IMR-90 (cell line): ENCODE results near the gene RNF11. TPM values are rescaled to one million over a fixed set of nuclear protein-coding genes. Genes with fewer than 3 reads are reported as not detected.

Experiments
- ATAC-seq: fragments of 200-7000 bp; cut with Tn5 transposase; 2 replicates; pipeline ENCODE4 v1.9.1; 2020; ENCODE audit warnings: low read depth, mild to moderate bottlenecking, moderate library complexity
- BruUV-seq: library from RNA; stranded (reverse); fragments of 400-500 nt; replicated peaks from 2 replicates; lab custom pipeline; 2021; lab: Mats Ljungman, UMichigan
- CTCF ChIA-PET: fragments of 300-600 bp; formaldehyde crosslinking; extraction: SDS; loops from one replicate; lab custom pipeline; 2021; ENCODE audit warnings: antibody characterized with exemption; lab: Yijun Ruan, JAX
- POLR2A ChIA-PET: fragments of 300-600 bp; sonication (Branson Sonifier 250); formaldehyde crosslinking; loops from one replicate; lab custom pipeline; 2022; ENCODE audit warnings: antibody characterized with exemption; ENCODE audit not compliant: unreplicated experiment; lab: Charles Lee
- DNase-seq: peaks from one replicate; pipeline ENCODE4 v3.0.0; 2013
- H2AFZ ChIP-seq: replicated peaks from 2 replicates; pipeline ENCODE3; 2013; ENCODE audit warnings: low read length, mild to moderate bottlenecking; ENCODE audit not compliant: poor library complexity
- H2AK5ac ChIP-seq: 2 replicates; pipeline ENCODE4 v1.6.1; 2013; ENCODE audit warnings: low read depth, low read length, inconsistent platforms
- H2AK9ac ChIP-seq: replicated peaks from 2 replicates; pipeline ENCODE3; 2013; ENCODE audit warnings: mild to moderate bottlenecking, low read depth, low read length, moderate library complexity; ENCODE audit not compliant: poor library complexity
- H2BK120ac ChIP-seq: 2 replicates; pipeline ENCODE4 v1.6.1; 2013; ENCODE audit warnings: low read depth, low read length, inconsistent platforms
- H2BK15ac ChIP-seq: 3 replicates; pipeline ENCODE4 v1.6.1; 2013; ENCODE audit warnings: low read depth, low read length, inconsistent platforms
- H2BK20ac ChIP-seq: 2 replicates; pipeline ENCODE4 v1.6.1; 2013; ENCODE audit warnings: low read depth, mild to moderate bottlenecking, inconsistent platforms, low read length, moderate library complexity
- H2BK5ac ChIP-seq: 2 replicates; pipeline ENCODE4 v1.6.1; 2013; ENCODE audit warnings: mild to moderate bottlenecking, low read depth, low read length, inconsistent platforms; ENCODE audit not compliant: poor library complexity, severe bottlenecking
- H3K14ac ChIP-seq: replicated peaks from 2 replicates; pipeline ENCODE4 v1.6.1; 2013; ENCODE audit warnings: low read depth, low read length, inconsistent platforms
- H3K18ac ChIP-seq: 2 replicates; pipeline ENCODE4 v1.6.1; 2013; ENCODE audit warnings: low read depth, low read length, control low read depth
- H3K23ac ChIP-seq: 2 replicates; pipeline ENCODE4 v1.6.1; 2013; ENCODE audit warnings: low read depth, low read length, inconsistent platforms
- H3K27ac ChIP-seq: 2 replicates; pipeline ENCODE4 v1.5.1; 2013; ENCODE audit warnings: mild to moderate bottlenecking, control low read depth, low read length; ENCODE audit not compliant: insufficient read depth
- H3K27me3 ChIP-seq: 2 replicates; pipeline ENCODE4 v1.6.1; 2013; ENCODE audit warnings: low read length; ENCODE audit not compliant: control insufficient read depth, insufficient read depth
- H3K36me3 ChIP-seq: 2 replicates; pipeline ENCODE4 v1.6.1; 2013; ENCODE audit warnings: low read length, mixed read lengths; ENCODE audit not compliant: control insufficient read depth, insufficient read depth
- H3K4ac ChIP-seq: 2 replicates; pipeline ENCODE4 v1.6.1; 2013; ENCODE audit warnings: low read depth, low read length, inconsistent platforms
- H3K4me1 ChIP-seq: 2 replicates; pipeline ENCODE4 v1.6.1; 2013; ENCODE audit warnings: low read length, mixed read lengths; ENCODE audit not compliant: control insufficient read depth, insufficient read depth
- H3K4me2 ChIP-seq: 2 replicates; pipeline ENCODE4 v1.6.1; 2013; ENCODE audit warnings: low read depth, mild to moderate bottlenecking, control low read depth, low read length, moderate library complexity
- H3K4me3 ChIP-seq: 2 replicates; pipeline ENCODE4 v1.5.1; 2013; ENCODE audit warnings: low read depth, mild to moderate bottlenecking, control low read depth, low read length, moderate library complexity; ENCODE audit not compliant: insufficient read depth
- H3K56ac ChIP-seq: 2 replicates; pipeline ENCODE4 v1.6.1; 2013; ENCODE audit warnings: low read length, inconsistent platforms; ENCODE audit not compliant: insufficient read depth; ENCODE audit errors: extremely low read depth
- H3K79me1 ChIP-seq, 2 experiments: 2 replicates each; pipeline ENCODE4 v1.6.1; 2013; ENCODE audit warnings: low read length in 2 of 2, inconsistent platforms in 1 of 2, low read depth in 1 of 2
- H3K9ac ChIP-seq: 2 replicates; pipeline ENCODE4 v1.6.1; 2013; ENCODE audit warnings: low read depth, low read length, control low read depth
- H3K9me1 ChIP-seq: 2 replicates; pipeline ENCODE4 v1.6.1; 2013; ENCODE audit warnings: low read length, inconsistent platforms; ENCODE audit not compliant: insufficient read depth
- H3K9me3 ChIP-seq: 2 replicates; pipeline ENCODE4 v1.6.1; 2013; ENCODE audit warnings: low read length; ENCODE audit not compliant: control insufficient read depth, insufficient read depth
- H4K20me1 ChIP-seq: 2 replicates; pipeline ENCODE4 v1.6.1; 2013; ENCODE audit warnings: low read length, inconsistent platforms; ENCODE audit not compliant: insufficient read depth
- H4K5ac ChIP-seq: 2 replicates; pipeline ENCODE4 v1.6.1; 2013; ENCODE audit warnings: mild to moderate bottlenecking, low read depth, low read length, control low read depth
- H4K8ac ChIP-seq, 2 experiments: 2 replicates each; pipeline ENCODE4 v1.6.1; 2013; ENCODE audit warnings: low read depth in 2 of 2, low read length in 2 of 2, control low read depth in 1 of 2, inconsistent platforms in 1 of 2
- H4K91ac ChIP-seq: 2 replicates; pipeline ENCODE4 v1.6.1; 2013; ENCODE audit warnings: low read depth, low read length, inconsistent platforms; ENCODE audit not compliant: insufficient read depth
- CHD1 ChIP-seq: IDR thresholded peaks from 2 replicates; pipeline ENCODE4 v1.6.1; 2012; ENCODE audit warnings: low read depth, low read length, improper control_type of control experiment
- ELK1 ChIP-seq: fragments of 150-350 bp; IDR thresholded peaks from 2 replicates; pipeline ENCODE4 v1.6.1; 2016; ENCODE audit warnings: low read depth, mild to moderate bottlenecking, low read length, moderate library complexity, borderline replicate concordance
- MXI1 ChIP-seq: IDR thresholded peaks from 2 replicates; pipeline ENCODE4 v1.6.1; 2012; ENCODE audit warnings: low read depth, mild to moderate bottlenecking, low read length, moderate library complexity, borderline replicate concordance
- USF2 ChIP-seq: fragments of 150-350 bp; IDR thresholded peaks from 2 replicates; pipeline ENCODE4 v1.6.1; 2017; ENCODE audit warnings: mild to moderate bottlenecking, antibody characterized with exemption, low read length, low read depth
- dilution Hi-C: fragments of 300-500 bp; cut with HindIII; formaldehyde crosslinking; loops from one replicate; pipeline ENCODE4 v1.14.3; 2018; ENCODE audit warnings: low sequenced_read_pairs; ENCODE audit not compliant: unreplicated experiment
- in situ Hi-C: fragments of 300-500 bp; cut with MboI; formaldehyde crosslinking; loops from 3 replicates; pipeline ENCODE4 v1.14.3; 2019; ENCODE audit warnings: low sequenced_read_pairs, inconsistent platforms, mixed read lengths
- intact Hi-C: fragments of 100-400 bp; cut with micrococcal nuclease; formaldehyde crosslinking; loops from 2 replicates; pipeline ENCODE4 v1.10.0; 2022
- polyA plus RNA-seq, 3 experiments: library from polyadenylated mRNA; depleted of rRNA; stranded (reverse); fragments of >200 nt; gene quantifications; 2 replicates each; pipeline ENCODE4 v1.2.3, GENCODE V29; 2012; ENCODE audit warnings: low replicate concordance in 1 of 3
- total RNA-seq: library from RNA; depleted of rRNA; stranded (reverse); fragments of >200 nt; gene quantifications from 2 replicates; pipeline ENCODE4 v1.2.3, GENCODE V29; 2012

Gene RNF11
- total and polyA plus RNA-seq, 2 of the 4 experiments (the other 2 are of a cell fraction) = 63.3 to 64.1 TPM

GRCh38 chr1:51284487-51284954 is 48.4 kb downstream of the RNF11 start:
- H2BK15ac ChIP-seq = no peak overlapping the region
- ATAC-seq = 0 out of 2 replicates have a peak, but pooled peaks have one; percentile 46
- no peak overlapping the region for H3K4me2 ChIP-seq
- H3K56ac ChIP-seq = no peak overlapping the region
- POLR2A ChIA-PET = no interaction called here
- 0 out of 2 replicates have a peak overlapping the region, but pooled peaks have one; percentile 10 for H3K23ac ChIP-seq
- H3K4me1 ChIP-seq = peaks cover 3% of the 10 kb centered on the region; the same call in 1 of the 2 replicates
- H3K4me3 ChIP-seq = no peak overlapping the region
- DNase-seq = peak; percentile 48
- no peak overlapping the region for H3K18ac ChIP-seq
- no peak overlapping the region for H3K14ac ChIP-seq
- no peak overlapping the region for H4K5ac ChIP-seq
- in situ Hi-C loops = no loop called here
- H2AK9ac ChIP-seq = no peak overlapping the region
- no peak overlapping the region for H4K8ac ChIP-seq
- H2BK5ac ChIP-seq = no peak overlapping the region
- H3K9me1 ChIP-seq = peaks cover 7% of the 10 kb centered on the region; the same call in 1 of the 2 replicates
- dilution Hi-C loops = no loop called here
- 0 out of 4 replicates have a peak, but pooled peaks cover 0 to 7% of the 10 kb centered on the region in 2 experiments for H3K79me1 ChIP-seq
- H4K91ac ChIP-seq = no peak overlapping the region
- H3K27me3 ChIP-seq = no peaks in the 10 kb centered on the region
- H2BK20ac ChIP-seq = no peak overlapping the region
- no TSS peak for BruUV-seq
- H3K9me3 ChIP-seq = no peaks in the 10 kb centered on the region
- no peak overlapping the region for H3K27ac ChIP-seq
- no peak overlapping the region for H2BK120ac ChIP-seq
- no peak overlapping the region for H2AFZ ChIP-seq
- peaks cover 5% of the 10 kb centered on the region for H3K36me3 ChIP-seq
- H3K9ac ChIP-seq = no peak overlapping the region
- no peaks in the 10 kb centered on the region for H4K20me1 ChIP-seq
- H3K4ac ChIP-seq = no peak overlapping the region
- CTCF ChIA-PET = no interaction called here
- intact Hi-C loops = no loop called here
- TF ChIP-seq USF2 = no peak
- no peak for TF ChIP-seq ELK1
- no peak for TF ChIP-seq MXI1
- TF ChIP-seq CHD1 = no peak
- no peak overlapping the region for H2AK5ac ChIP-seq
